Fibroblast of lung (primary cell): ENCODE data around the gene TMEM121. TPM values are rescaled to one million over a fixed set of nuclear protein-coding genes. Genes with fewer than 3 reads are reported as not detected.

ENCODE experiments used
- DNase-seq, 2 donors: peaks; one replicate each; pipeline versions ENCODE4 v3.0.0 to v3.0.0-alpha.2; 2010; ENCODE audit warnings: low read depth in 2 of 2
- H2AFZ ChIP-seq: 2 replicates; pipeline ENCODE4 v1.5.1; 2012; ENCODE audit warnings: low read length, control low read depth, inconsistent platforms
- H3K27ac ChIP-seq: 2 replicates; pipeline ENCODE4 v1.5.1; 2011; ENCODE audit warnings: low read length, control low read depth; ENCODE audit not compliant: insufficient read depth
- H3K27me3 ChIP-seq: 2 replicates; pipeline ENCODE4 v1.5.1; 2011; ENCODE audit warnings: mild to moderate bottlenecking, low read length; ENCODE audit not compliant: control insufficient read depth, insufficient read depth
- H3K36me3 ChIP-seq: 2 replicates; pipeline ENCODE4 v1.5.1; 2011; ENCODE audit warnings: low read length; ENCODE audit not compliant: control insufficient read depth, insufficient read depth
- H3K4me1 ChIP-seq: 2 replicates; pipeline ENCODE4 v1.5.1; 2011; ENCODE audit warnings: low read length; ENCODE audit not compliant: control insufficient read depth, insufficient read depth; ENCODE audit errors: extremely low read depth
- H3K4me2 ChIP-seq: 2 replicates; pipeline ENCODE4 v1.5.1; 2011; ENCODE audit warnings: low read length, control low read depth; ENCODE audit not compliant: insufficient read depth; ENCODE audit errors: extremely low read depth
- H3K4me3 ChIP-seq, 4 experiments: fragments of 200-600 bp in 1 of 4; sonication (generic) in 1 of 4; replicated peaks in 1 of 4; 2 replicates each; pipeline ENCODE4 v1.5.1; 2011 to 2016; ENCODE audit warnings: low read length in 4 of 4, low read depth in 3 of 4, mild to moderate bottlenecking in 3 of 4, control low read depth in 2 of 4, inconsistent platforms in 1 of 4, mixed read lengths in 1 of 4; ENCODE audit not compliant: insufficient read depth in 1 of 4; ENCODE audit errors: control extremely low read depth in 1 of 4
- H3K79me2 ChIP-seq: 2 replicates; pipeline ENCODE4 v1.5.1; 2012; ENCODE audit warnings: mild to moderate bottlenecking, low read length, inconsistent platforms; ENCODE audit not compliant: control insufficient read depth, insufficient read depth
- H3K9ac ChIP-seq: 2 replicates; pipeline ENCODE4 v1.5.1; 2011; ENCODE audit warnings: mild to moderate bottlenecking, low read length, control low read depth; ENCODE audit not compliant: insufficient read depth
- H3K9me3 ChIP-seq: 2 replicates; pipeline ENCODE4 v1.5.1; 2012; ENCODE audit warnings: low read depth, low read length; ENCODE audit not compliant: control insufficient read depth, insufficient read depth
- H4K20me1 ChIP-seq: 2 replicates; pipeline ENCODE4 v1.5.1; 2011; ENCODE audit warnings: low read length; ENCODE audit not compliant: control insufficient read depth, insufficient read depth; ENCODE audit errors: extremely low read depth
- EZH2 ChIP-seq: IDR thresholded peaks from 2 replicates; pipeline ENCODE4 v1.5.1; 2012; ENCODE audit warnings: low read length, control low read depth, mild to moderate bottlenecking; ENCODE audit errors: missing control alignments
- polyA plus RNA-seq, 2 donors: library from polyadenylated mRNA; depleted of rRNA in 1 of 2; stranded (reverse) in 1 of 2; unstranded in 1 of 2; fragments of >200 nt; gene quantifications; 2 replicates each; pipeline ENCODE4 v1.2.1, GENCODE V29; 2011 to 2012; ENCODE audit warnings: missing spikeins in 1 of 2
- total RNA-seq: library from RNA; depleted of rRNA; stranded (reverse); fragments of >200 nt; gene quantifications from 2 replicates; pipeline ENCODE4 v1.2.1, GENCODE V29; 2014
- TF ChIP-seq, protein P1 (sequence below), 2 donors: IDR thresholded peaks in 1 of 2; conservative IDR thresholded peaks in 1 of 2; 1 replicate in 1 of 2; 2 replicates in 1 of 2; pipeline ENCODE4 v1.5.1; 2011 to 2012; ENCODE audit warnings: low read length in 2 of 2, control low read depth in 1 of 2, inconsistent platforms in 1 of 2, low read depth in 1 of 2, mild to moderate bottlenecking in 1 of 2

TMEM121 gene
- total and polyA plus RNA-seq, 2 donors (not counting 1 experiment from before 2014, with no cell fraction given): 0.30 to 5.1 TPM

GRCh38 chr14:105530285-105531087 is 4.1 kb downstream of the TMEM121 start:
- TF ChIP-seq, protein P1, sequence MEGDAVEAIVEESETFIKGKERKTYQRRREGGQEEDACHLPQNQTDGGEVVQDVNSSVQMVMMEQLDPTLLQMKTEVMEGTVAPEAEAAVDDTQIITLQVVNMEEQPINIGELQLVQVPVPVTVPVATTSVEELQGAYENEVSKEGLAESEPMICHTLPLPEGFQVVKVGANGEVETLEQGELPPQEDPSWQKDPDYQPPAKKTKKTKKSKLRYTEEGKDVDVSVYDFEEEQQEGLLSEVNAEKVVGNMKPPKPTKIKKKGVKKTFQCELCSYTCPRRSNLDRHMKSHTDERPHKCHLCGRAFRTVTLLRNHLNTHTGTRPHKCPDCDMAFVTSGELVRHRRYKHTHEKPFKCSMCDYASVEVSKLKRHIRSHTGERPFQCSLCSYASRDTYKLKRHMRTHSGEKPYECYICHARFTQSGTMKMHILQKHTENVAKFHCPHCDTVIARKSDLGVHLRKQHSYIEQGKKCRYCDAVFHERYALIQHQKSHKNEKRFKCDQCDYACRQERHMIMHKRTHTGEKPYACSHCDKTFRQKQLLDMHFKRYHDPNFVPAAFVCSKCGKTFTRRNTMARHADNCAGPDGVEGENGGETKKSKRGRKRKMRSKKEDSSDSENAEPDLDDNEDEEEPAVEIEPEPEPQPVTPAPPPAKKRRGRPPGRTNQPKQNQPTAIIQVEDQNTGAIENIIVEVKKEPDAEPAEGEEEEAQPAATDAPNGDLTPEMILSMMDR (conservative IDR thresholded peaks at IDR 0.05 in 1 of 2, IDR thresholded peaks at IDR 0.05 in 1 of 2; ENCODE audit: low read depth in 1 of 2, low read length in 2 of 2): no peak
- TF ChIP-seq EZH2: no peak
- Histone ChIP-seq H3K4me3 (no peak overlapping the region), H3K27me3 (peaks cover 5% of the 10 kb centered on the region), H3K27ac (no peak overlapping the region), H3K9me3 (no peaks in the 10 kb centered on the region), H3K4me2 (no peak overlapping the region), H3K9ac (no peak overlapping the region), H2AFZ (no peak overlapping the region), H3K4me1 (no peaks in the 10 kb centered on the region), H4K20me1 (no peaks in the 10 kb centered on the region), H3K79me2 (no peaks in the 10 kb centered on the region), H3K36me3 (no peaks in the 10 kb centered on the region)
- DNase-seq: no peak

- Histone ChIP-seq H3K36me3 (no peaks in the 10 kb centered on the region), H3K4me3 (no peak overlapping the region), H3K27ac (no peak overlapping the region), H3K4me2 (no peak overlapping the region), H3K27me3 (peaks cover 2% of the 10 kb centered on the region), H3K79me2 (no peaks in the 10 kb centered on the region), H3K9me3 (no peaks in the 10 kb centered on the region), H3K9ac (no peak overlapping the region), H2AFZ (no peak overlapping the region), H4K20me1 (no peaks in the 10 kb centered on the region), H3K4me1 (no peaks in the 10 kb centered on the region)
- TF ChIP-seq, protein P1 (conservative IDR thresholded peaks at IDR 0.05 in 1 of 2, IDR thresholded peaks at IDR 0.05 in 1 of 2; ENCODE audit: low read depth in 1 of 2, low read length in 2 of 2): no peak
- no peak for DNase-seq
These were observed 4.9 kb downstream of the TMEM121 start for GRCh38 chr14:105531088-105531893.

DNA sequence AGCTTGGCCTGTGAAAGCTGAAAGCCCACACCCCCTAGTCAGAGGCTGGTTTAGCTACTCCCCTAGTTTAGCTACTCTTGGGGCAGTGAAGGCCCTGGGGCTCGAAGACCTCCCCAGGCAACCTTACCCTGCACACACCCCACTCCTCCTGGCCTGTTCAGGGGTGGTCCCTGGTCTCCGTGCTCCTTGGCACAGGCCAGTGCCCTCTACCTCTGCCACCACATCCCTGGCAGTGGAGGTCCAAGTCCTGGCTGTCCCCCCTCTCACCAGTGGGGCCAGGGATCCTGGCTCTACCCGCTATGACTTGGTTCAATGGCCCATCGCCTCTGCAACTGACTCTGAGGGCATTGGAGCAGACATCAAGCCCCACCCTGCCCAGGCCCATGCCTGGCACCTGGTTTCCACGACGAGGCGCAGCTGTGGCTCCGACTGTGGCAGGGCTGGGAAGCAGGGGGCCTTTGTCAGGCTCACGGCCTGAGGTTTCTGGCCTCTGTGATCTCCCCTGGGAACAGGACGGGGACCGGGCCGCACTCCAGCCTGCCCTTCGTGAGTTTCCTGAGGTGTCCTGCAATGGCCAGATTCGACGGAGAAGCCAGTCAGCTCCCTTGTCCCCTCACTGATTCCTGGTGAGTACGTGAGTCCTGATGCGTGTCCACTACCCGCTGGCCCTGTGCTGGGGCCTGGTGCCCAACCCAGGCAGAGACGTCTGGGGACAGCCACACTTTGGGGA is 5.7 kb downstream of the TMEM121 start:
- no peaks in the 10 kb centered on the region for H3K79me2 ChIP-seq
- no peaks in the 10 kb centered on the region for H4K20me1 ChIP-seq
- peaks cover 2% of the 10 kb centered on the region for H3K27me3 ChIP-seq
- H3K4me1 ChIP-seq: no peaks in the 10 kb centered on the region
- TF ChIP-seq, protein P1 (conservative IDR thresholded peaks at IDR 0.05 in 1 of 2, IDR thresholded peaks at IDR 0.05 in 1 of 2; ENCODE audit: low read depth in 1 of 2, low read length in 2 of 2): no peak
- no peak for TF ChIP-seq EZH2
- H2AFZ ChIP-seq: no peak overlapping the region
- H3K4me3 ChIP-seq: no peak overlapping the region
- H3K36me3 ChIP-seq: no peaks in the 10 kb centered on the region
- no peak overlapping the region for H3K4me2 ChIP-seq
- no peak for DNase-seq
- H3K9ac ChIP-seq: no peak overlapping the region
- H3K9me3 ChIP-seq: no peaks in the 10 kb centered on the region
- H3K27ac ChIP-seq: no peak overlapping the region
